Liver (tissue), 9 donors: ENCODE results near the gene PCDHGB2. TPM values are rescaled to one million over a fixed set of nuclear protein-coding genes. Genes with fewer than 3 reads are reported as not detected.

Experiments used
- DNase-seq: peaks from one replicate; pipeline ENCODE4 v3.0.0-alpha.2; 2017; ENCODE audit warnings: low spot score
- H3K27ac ChIP-seq, 2 donors: one replicate each; pipeline ENCODE4 v1.7.0; 2013; ENCODE audit warnings: inconsistent platforms in 2 of 2, low read length in 2 of 2, control low read depth in 1 of 2, low read depth in 1 of 2, mild to moderate bottlenecking in 1 of 2
- H3K27me3 ChIP-seq, 4 donors: one replicate each; pipeline versions ENCODE4 v1.6.1 to v1.7.0; 2013; ENCODE audit warnings: low read length in 3 of 4, inconsistent platforms in 1 of 4, mild to moderate bottlenecking in 1 of 4, moderate library complexity in 1 of 4; ENCODE audit not compliant: control insufficient read depth in 4 of 4, insufficient read depth in 4 of 4
- H3K36me3 ChIP-seq, 4 donors: one replicate each; pipeline versions ENCODE4 v1.6.1 to v1.7.0; 2013; ENCODE audit warnings: low read length in 3 of 4, mild to moderate bottlenecking in 3 of 4, low read depth in 1 of 4, moderate library complexity in 1 of 4; ENCODE audit not compliant: control insufficient read depth in 4 of 4, insufficient read depth in 3 of 4
- H3K4me1 ChIP-seq, 4 donors: one replicate each; pipeline versions ENCODE4 v1.6.1 to v1.7.0; 2013; ENCODE audit warnings: low read length in 3 of 4, mild to moderate bottlenecking in 3 of 4, moderate library complexity in 1 of 4; ENCODE audit not compliant: control insufficient read depth in 4 of 4, insufficient read depth in 4 of 4
- H3K4me3 ChIP-seq, 3 donors: one replicate each; pipeline versions ENCODE4 v1.6.1 to v1.7.0; 2013; ENCODE audit warnings: low read length in 3 of 3, control low read depth in 1 of 3, low read depth in 1 of 3, mild to moderate bottlenecking in 1 of 3
- H3K9ac ChIP-seq, 2 donors: one replicate each; pipeline ENCODE4 v1.7.0; 2013; ENCODE audit warnings: low read length in 2 of 2, mild to moderate bottlenecking in 2 of 2, moderate library complexity in 2 of 2, control low read depth in 1 of 2, low read depth in 1 of 2
- H3K9me3 ChIP-seq, 4 donors: one replicate each; pipeline versions ENCODE4 v1.6.1 to v1.7.0; 2013; ENCODE audit warnings: low read length in 3 of 4; ENCODE audit not compliant: control insufficient read depth in 4 of 4
- ATF3 ChIP-seq: IDR thresholded peaks from 2 replicates; pipeline ENCODE4 v1.6.1; 2016; ENCODE audit warnings: antibody characterized with exemption
- CTCF ChIP-seq: fragments of 150-350 bp; IDR thresholded peaks from 2 replicates; pipeline ENCODE4 v1.5.1; 2017; ENCODE audit warnings: improper control_type of control experiment, low read depth, low read length; ENCODE audit not compliant: missing input control
- EGR1 ChIP-seq, 2 donors: IDR thresholded peaks; 2 replicates each; pipeline ENCODE4 v1.6.1; 2016 to 2018; ENCODE audit warnings: antibody characterized with exemption in 2 of 2, low read depth in 2 of 2
- FOXA1 ChIP-seq: IDR thresholded peaks from 2 replicates; pipeline ENCODE4 v1.6.1; 2016; ENCODE audit warnings: antibody characterized with exemption
- FOXA2 ChIP-seq: IDR thresholded peaks from 2 replicates; pipeline ENCODE4 v1.6.1; 2016; ENCODE audit warnings: antibody characterized with exemption
- GABPA ChIP-seq, 2 donors: IDR thresholded peaks in 1 of 2; conservative IDR thresholded peaks in 1 of 2; 2 replicates each; pipeline ENCODE4 v1.6.1; 2016; ENCODE audit warnings: antibody characterized with exemption in 2 of 2, mild to moderate bottlenecking in 1 of 2, moderate library complexity in 1 of 2
- HNF4A ChIP-seq, 2 donors: conservative IDR thresholded peaks; 2 replicates each; pipeline ENCODE4 v1.6.1; 2016; ENCODE audit warnings: antibody characterized with exemption in 2 of 2, mild to moderate bottlenecking in 2 of 2
- HNF4G ChIP-seq: IDR thresholded peaks from 2 replicates; pipeline ENCODE4 v1.6.1; 2016; ENCODE audit warnings: antibody characterized with exemption
- JUND ChIP-seq, 2 donors: IDR thresholded peaks; 2 replicates each; pipeline ENCODE4 v1.6.1; 2016; ENCODE audit warnings: antibody characterized with exemption in 2 of 2
- MAX ChIP-seq: IDR thresholded peaks from 2 replicates; pipeline ENCODE4 v1.6.1; 2016; ENCODE audit warnings: antibody characterized with exemption
- NR2F2 ChIP-seq: IDR thresholded peaks from 2 replicates; pipeline ENCODE4 v1.6.1; 2016; ENCODE audit warnings: antibody characterized with exemption
- RAD21 ChIP-seq, 2 donors: IDR thresholded peaks; 2 replicates each; pipeline ENCODE4 v1.6.1; 2016; ENCODE audit warnings: antibody characterized with exemption in 2 of 2, mild to moderate bottlenecking in 2 of 2
- REST ChIP-seq: IDR thresholded peaks from 2 replicates; pipeline ENCODE4 v1.6.1; 2016; ENCODE audit warnings: antibody characterized with exemption, mild to moderate bottlenecking
- RXRA ChIP-seq, 2 donors: IDR thresholded peaks; 2 replicates each; pipeline ENCODE4 v1.6.1; 2017 to 2018; ENCODE audit warnings: antibody characterized with exemption in 2 of 2, mild to moderate bottlenecking in 1 of 2
- SP1 ChIP-seq: IDR thresholded peaks from 2 replicates; pipeline ENCODE4 v1.6.1; 2018; ENCODE audit warnings: antibody characterized with exemption, mild to moderate bottlenecking
- TAF1 ChIP-seq: conservative IDR thresholded peaks from 2 replicates; pipeline ENCODE4 v1.6.1; 2016; ENCODE audit warnings: antibody characterized with exemption, mild to moderate bottlenecking
- YY1 ChIP-seq: IDR thresholded peaks from 2 replicates; pipeline ENCODE4 v1.6.1; 2016; ENCODE audit warnings: antibody characterized with exemption, mild to moderate bottlenecking
- ZBTB33 ChIP-seq: IDR thresholded peaks from 2 replicates; pipeline ENCODE4 v1.6.1; 2016; ENCODE audit warnings: antibody characterized with exemption
- WGBS: extraction: QIAGEN DNeasy Blood & Tissue Kit; methylation state at CpG from one replicate; pipeline ENCODE4 v1.1.7; 2013; 5-methylcytosine and 5-hydroxymethylcytosine counted together
- polyA plus RNA-seq, 2 donors: library from polyadenylated mRNA; stranded (reverse) in 1 of 2; unstranded in 1 of 2; fragments of 200-250 nt in 1 of 2; fragments of >200 nt in 1 of 2; fragmentation: Nextera tagmentation in 1 of 2; extraction: Ambion mirVana in 1 of 2; gene quantifications; one replicate each; pipeline versions ENCODE4 v1.2.1 to v1.2.3, GENCODE V29; 2013 to 2015
- total RNA-seq, 2 donors: library from RNA; depleted of rRNA; stranded (reverse); fragments of >200 nt; gene quantifications; one replicate each; pipeline ENCODE4 v1.2.3, GENCODE V29; 2014
- donor health status: healthy.
- donor health status: healthy.
- donor health status: healthy.
- donor health status: healthy.
- donor health status: healthy.

Gene PCDHGB2
- total and polyA plus RNA-seq, 4 donors = 0.28 to 1.0 (median 0.47) TPM; not detected in 1

GRCh38 chr5:141320225-141321169, 39.3 kb upstream of the PCDHGB2 start, which contains the start of gene TAF7:
Gene TAF7, minus strand, starts transcription at chr5:141320784. Its CDS starts 740 bp downstream, at chr5:141320044.
- Histone ChIP-seq H3K27me3 (no peaks in the 10 kb centered on the region), H3K4me3 (peak within 1 kb of the TSS; percentile 66 to 97 (median 96)), H3K27ac (peak within 1 kb of the TSS; percentile 91 to 97), H3K9me3 (peaks cover 29 to 55% (median 37%) of the 10 kb centered on the region in 4 donors), H3K4me1 (peaks cover 0 to 17% (median 4%) of the 10 kb centered on the region in 4 donors), H3K36me3 (peaks cover 0 to 27% (median 21%) of the 10 kb centered on the region in 4 donors), H3K9ac (peak within 1 kb of the TSS; percentile 68 to 91)
- peak; percentile 86 for DNase-seq
- peak; percentile 99 for TF ChIP-seq YY1
- TF ChIP-seq NR2F2 = no peak
- TF ChIP-seq HNF4G = no peak
- TF ChIP-seq TAF1 = peak; percentile 85
- TF ChIP-seq RAD21 (IDR thresholded peaks at IDR 0.05) = peak; percentile 56 to 65
- no peak for TF ChIP-seq FOXA1
- TF ChIP-seq JUND (IDR thresholded peaks at IDR 0.05) = no peak
- no peak for TF ChIP-seq RXRA (IDR thresholded peaks at IDR 0.05)
- TF ChIP-seq EGR1 (IDR thresholded peaks at IDR 0.05; ENCODE audit: low read depth in 2 of 2) = no peak
- no peak for TF ChIP-seq HNF4A (conservative IDR thresholded peaks at IDR 0.05)
- TF ChIP-seq CTCF = peak; percentile 85
- TF ChIP-seq ATF3 = peak; percentile 2
- TF ChIP-seq REST = peak; percentile 68
- peak; percentile 47 to 87 for TF ChIP-seq GABPA (IDR thresholded peaks at IDR 0.05 in 1 of 2, conservative IDR thresholded peaks at IDR 0.05 in 1 of 2)
- no peak for TF ChIP-seq FOXA2
- no peak for TF ChIP-seq MAX
- no peak for TF ChIP-seq SP1
- TF ChIP-seq ZBTB33 = peak; percentile 98
- WGBS = 2% methylated on average over 67 of the region's 67 CpGs
